SK-N-SH treated with all-trans-retinoic acid at 6 μM for 48 hours (cell line): Measurements from ENCODE around the gene LANCL3.

ENCODE experiments used
- ESRRG ChIP-seq: fragments of 250-450 bp; sonication (Bioruptor Pico); IDR thresholded peaks from 2 replicates; pipeline ENCODE4 v1.6.1; 2021; ENCODE audit warnings: mild to moderate bottlenecking
- ISL1 ChIP-seq: fragments of 250-450 bp; sonication (Bioruptor Pico); IDR thresholded peaks from 2 replicates; pipeline ENCODE4 v2.1.2; 2022; ENCODE audit warnings: mild to moderate bottlenecking, moderate library complexity
- OSR1 ChIP-seq: fragments of 250-450 bp; sonication (Bioruptor Pico); IDR thresholded peaks from 2 replicates; pipeline ENCODE4 v1.8.0; 2022; ENCODE audit warnings: moderate library complexity, mild to moderate bottlenecking, inconsistent platforms
- POU6F1 ChIP-seq: fragments of 250-450 bp; sonication (Bioruptor Pico); IDR thresholded peaks from 2 replicates; pipeline ENCODE4 v1.8.0; 2021; ENCODE audit warnings: low read depth, mild to moderate bottlenecking, moderate library complexity, borderline replicate concordance
- TCF4 ChIP-seq: fragments of 250-450 bp; sonication (Bioruptor Pico); IDR thresholded peaks from 2 replicates; pipeline ENCODE4 v1.8.0; 2021; ENCODE audit warnings: mild to moderate bottlenecking, moderate library complexity, borderline replicate concordance
- TF ChIP-seq, protein P1 (sequence below): fragments of 250-450 bp; sonication (Bioruptor Pico); IDR thresholded peaks from 2 replicates; pipeline ENCODE4 v1.8.0; 2020; ENCODE audit warnings: mild to moderate bottlenecking, moderate library complexity, borderline replicate concordance
- TF ChIP-seq, protein P2 (sequence below): fragments of 250-450 bp; sonication (Bioruptor Pico); IDR thresholded peaks from 2 replicates; pipeline ENCODE4 v1.5.1; 2021; ENCODE audit warnings: mild to moderate bottlenecking, moderate library complexity

DNA sequence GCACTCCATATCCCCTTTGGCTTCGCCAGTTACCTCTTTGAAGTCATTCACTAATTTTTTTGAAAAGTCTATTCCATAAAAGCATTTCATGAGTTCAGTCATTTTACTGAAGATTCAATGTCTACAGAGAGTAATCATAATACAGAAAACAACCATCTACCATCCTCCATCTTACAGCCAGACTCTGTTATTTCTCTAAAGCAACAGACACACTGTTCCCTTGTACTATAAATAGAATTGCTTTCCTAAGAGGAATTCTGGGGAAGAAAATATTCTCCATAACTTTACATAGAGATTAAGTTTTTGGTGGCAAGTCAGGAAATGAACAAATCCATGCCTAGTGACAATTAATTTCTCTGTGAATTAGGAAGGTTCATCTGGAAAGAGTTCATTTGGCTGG is 151.1 kb downstream of the LANCL3 start:
- TF ChIP-seq OSR1 (CRISPR knock-in tag) = no peak
- TF ChIP-seq, protein P1, sequence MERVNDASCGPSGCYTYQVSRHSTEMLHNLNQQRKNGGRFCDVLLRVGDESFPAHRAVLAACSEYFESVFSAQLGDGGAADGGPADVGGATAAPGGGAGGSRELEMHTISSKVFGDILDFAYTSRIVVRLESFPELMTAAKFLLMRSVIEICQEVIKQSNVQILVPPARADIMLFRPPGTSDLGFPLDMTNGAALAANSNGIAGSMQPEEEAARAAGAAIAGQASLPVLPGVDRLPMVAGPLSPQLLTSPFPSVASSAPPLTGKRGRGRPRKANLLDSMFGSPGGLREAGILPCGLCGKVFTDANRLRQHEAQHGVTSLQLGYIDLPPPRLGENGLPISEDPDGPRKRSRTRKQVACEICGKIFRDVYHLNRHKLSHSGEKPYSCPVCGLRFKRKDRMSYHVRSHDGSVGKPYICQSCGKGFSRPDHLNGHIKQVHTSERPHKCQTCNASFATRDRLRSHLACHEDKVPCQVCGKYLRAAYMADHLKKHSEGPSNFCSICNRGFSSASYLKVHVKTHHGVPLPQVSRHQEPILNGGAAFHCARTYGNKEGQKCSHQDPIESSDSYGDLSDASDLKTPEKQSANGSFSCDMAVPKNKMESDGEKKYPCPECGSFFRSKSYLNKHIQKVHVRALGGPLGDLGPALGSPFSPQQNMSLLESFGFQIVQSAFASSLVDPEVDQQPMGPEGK (CRISPR knock-in tag) = no peak
- TF ChIP-seq ISL1 (CRISPR knock-in tag) = no peak
- no peak for TF ChIP-seq POU6F1 (CRISPR knock-in tag)
- TF ChIP-seq, protein P2, sequence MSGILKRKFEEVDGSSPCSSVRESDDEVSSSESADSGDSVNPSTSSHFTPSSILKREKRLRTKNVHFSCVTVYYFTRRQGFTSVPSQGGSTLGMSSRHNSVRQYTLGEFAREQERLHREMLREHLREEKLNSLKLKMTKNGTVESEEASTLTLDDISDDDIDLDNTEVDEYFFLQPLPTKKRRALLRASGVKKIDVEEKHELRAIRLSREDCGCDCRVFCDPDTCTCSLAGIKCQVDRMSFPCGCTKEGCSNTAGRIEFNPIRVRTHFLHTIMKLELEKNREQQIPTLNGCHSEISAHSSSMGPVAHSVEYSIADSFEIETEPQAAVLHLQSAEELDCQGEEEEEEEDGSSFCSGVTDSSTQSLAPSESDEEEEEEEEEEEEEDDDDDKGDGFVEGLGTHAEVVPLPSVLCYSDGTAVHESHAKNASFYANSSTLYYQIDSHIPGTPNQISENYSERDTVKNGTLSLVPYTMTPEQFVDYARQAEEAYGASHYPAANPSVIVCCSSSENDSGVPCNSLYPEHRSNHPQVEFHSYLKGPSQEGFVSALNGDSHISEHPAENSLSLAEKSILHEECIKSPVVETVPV = no peak
- no peak for TF ChIP-seq TCF4 (CRISPR knock-in tag)
- TF ChIP-seq ESRRG (CRISPR knock-in tag) = no peak
